Activated CD8-positive, alpha-beta memory T cell treated with anti-CD3 and anti-CD28 coated beads for 1 hour (primary cell): ENCODE measurements around the gene KCNJ5.
A peak's percentile ranks its signal among the peaks of the same experiment; 100 is the strongest.

ENCODE experiments used
- DNase-seq, 2 donors: peaks; one replicate each; pipeline ENCODE4 v3.0.0-alpha.2; 2020; ENCODE audit warnings: low read depth in 1 of 2; ENCODE audit errors: extremely low read depth in 1 of 2

The KCNJ5 gene

DNA sequence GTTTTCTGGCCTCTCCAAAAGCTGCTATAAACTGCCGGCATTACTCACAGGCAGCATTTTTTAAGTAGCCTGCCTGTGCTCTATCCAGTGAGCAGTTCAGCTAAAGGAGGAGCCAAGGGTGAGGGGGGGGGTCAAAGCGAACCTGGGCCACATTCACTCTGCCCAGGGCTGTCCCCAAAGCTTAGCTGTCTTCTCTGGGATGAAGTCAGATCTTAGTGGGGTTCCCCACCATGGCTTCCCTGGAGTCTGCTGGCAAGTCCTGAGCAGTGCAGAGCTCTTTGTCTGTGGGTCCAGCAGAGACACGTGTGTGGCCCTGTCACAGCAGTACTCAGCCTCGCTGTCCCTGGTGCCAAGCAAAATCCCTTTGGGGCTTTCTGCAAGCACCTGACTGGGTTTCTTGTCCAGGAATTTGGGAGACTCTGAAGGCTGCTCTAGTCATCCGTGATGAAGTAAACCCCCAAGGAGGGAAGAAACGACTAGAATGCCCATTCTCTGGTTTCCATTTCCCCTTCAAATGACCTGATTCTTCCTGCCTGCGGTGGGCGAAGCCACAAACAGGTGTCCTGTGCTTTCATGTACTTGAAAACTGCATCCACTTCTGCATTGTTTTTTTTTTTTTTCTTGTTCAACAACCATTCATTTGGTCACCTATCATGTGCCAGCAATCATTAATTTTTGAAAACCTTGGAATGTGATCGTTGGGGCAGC lies 2.6 kb downstream of the KCNJ5 start:
- no peak for DNase-seq

DNA sequence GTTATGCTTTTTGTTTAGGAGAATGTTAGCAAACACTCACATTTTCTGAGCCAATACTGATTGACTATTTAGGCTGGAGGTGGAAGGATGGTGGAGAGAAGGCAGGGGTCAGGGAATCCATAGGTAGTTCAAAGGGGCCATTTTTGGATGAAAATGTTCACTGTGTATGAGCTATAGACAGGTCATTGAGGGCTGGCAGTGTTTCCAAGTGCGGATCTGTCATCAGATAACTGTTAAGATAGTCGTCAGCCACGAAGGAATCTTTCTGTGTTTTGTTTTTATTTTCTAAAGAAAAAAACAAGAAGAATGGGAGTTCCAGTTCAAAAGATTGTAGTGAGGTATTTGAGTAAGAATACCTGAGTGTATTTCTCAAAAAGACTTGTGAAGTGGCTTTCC lies 3.1 kb downstream of the KCNJ5 start:
- no peak for DNase-seq

DNA sequence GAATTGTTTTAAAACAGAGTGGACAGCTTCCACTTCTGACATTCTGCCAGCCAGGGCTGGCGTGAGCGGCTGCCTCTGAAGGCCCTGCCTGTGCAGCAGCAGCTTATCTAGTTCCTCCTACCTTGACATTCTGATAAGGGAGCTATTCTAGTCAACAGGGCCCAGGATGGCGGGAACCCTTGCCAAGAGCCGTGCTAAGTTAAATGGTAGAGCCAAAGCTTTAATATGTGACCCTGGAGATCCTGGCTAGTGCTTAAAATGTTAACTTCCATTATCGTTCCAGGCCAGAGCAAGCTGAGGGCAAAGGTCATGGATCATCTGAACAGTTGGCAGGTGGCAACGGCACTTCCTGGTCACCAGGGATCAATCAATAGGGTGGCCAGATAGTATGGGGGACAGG lies 3.5 kb downstream of the KCNJ5 start:
- DNase-seq = no peak

DNA sequence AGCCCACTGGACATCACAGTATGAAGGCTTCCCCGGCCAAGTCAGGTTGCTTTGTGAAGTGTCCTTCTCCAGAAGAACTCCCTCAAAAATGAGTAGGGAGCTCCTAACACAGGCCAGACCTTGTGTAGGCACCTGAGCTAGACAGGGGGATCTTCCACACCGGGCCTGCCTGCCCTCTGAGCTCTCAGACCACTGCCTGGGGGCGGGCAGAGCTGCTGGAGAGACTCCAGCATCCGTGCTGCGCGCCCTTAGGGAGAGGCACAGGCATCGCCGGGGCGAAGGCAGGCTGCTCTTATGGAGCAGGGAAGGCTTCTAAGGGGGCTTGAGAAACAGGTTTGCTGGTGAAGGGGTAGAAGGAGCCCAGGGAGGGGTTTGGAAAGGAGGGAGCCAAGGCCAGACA lies 4.4 kb downstream of the KCNJ5 start:
- no peak for DNase-seq

DNA sequence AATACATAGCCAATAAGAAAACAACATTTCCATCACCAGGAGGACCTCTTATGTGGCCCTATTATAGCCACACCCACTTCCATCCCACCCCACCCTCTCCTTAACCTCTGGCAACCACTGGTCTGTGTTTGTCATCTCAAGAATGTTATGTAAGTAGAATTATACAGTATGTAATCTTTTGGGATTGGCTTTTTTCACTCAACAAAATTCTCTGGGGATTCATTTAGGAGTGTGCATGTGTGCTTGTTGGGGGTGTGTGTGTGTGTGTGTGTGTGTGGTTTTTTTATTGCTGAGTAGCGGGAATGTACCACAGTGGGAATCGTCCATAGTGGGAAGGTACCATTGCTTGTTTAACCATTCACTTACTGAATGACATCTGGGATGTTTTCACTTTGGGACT lies 5.2 kb downstream of the KCNJ5 start:
- DNase-seq = no peak

DNA sequence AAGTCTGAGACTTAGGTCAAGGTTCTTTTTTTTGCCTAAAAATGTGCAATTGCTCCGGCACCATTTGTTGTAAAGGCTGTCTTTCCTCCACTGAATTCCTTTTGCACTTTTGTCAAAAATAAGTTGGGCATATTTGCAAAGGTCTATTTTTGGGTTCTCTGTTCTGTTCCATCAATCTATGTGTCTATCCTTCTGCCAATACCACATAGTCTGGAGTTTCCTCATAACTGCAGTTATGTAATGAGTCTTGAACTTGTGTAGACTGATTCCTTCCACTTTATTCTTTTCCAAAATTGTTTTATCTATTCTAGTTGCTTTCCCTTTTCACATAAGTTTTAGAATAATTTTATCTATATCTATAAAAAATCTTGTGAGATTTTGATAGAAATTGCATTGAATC lies 6.7 kb downstream of the KCNJ5 start:
- no peak for DNase-seq

DNA sequence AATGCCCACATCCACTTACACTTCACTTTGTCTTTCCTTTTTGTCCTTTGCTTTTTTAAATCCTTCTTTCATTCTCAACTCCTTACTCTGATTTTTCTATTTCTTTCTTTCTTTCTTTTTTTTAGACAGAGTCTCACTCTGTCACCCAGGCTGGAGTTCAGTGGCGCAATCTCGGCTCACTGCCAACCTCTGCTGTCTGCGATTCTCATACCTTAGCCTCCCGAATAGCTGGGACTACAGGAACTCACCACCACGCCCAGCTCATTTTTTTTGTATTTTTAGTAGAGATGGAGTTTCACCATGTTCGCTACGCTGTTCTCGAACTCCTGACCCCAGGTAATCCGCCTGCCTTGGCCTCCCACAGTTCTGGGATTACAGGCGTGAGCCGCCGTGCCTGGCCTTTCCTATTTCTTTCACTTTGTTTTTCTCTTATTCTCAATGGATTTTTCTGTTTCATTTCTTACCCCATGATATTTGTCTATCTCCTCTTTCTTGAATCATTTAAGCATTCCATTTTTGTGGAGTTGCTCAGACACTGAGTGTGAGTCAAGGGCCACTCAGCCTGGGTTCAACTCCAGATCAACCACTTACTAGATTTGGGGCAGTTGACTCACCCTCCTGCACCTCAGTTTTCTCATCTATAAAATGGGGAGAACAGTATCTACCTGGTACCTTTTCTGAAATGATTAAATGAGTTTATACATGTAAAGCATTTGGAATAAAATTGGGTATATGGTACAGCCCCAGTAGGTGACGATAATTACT lies 7.6 kb downstream of the KCNJ5 start:
- DNase-seq = no peak

DNA sequence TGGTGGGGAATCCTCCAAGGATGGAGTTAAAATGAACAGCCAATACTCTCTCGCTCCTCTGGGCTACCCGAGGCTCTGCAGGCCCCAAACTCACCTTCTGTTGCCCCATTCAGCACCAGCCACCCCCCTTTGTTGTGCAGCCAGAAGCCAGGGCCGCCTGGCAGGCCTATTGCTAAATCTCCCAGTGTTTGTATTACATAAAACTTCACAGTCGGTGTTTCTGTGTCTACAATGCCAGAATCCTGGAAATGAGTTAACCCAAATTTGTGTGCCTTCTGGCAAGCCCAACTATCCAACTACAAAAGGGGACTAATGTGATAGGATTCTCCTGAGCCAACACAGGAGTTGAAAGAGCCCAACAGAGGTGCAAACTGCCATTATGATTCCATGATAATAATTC lies 9.3 kb downstream of the KCNJ5 start:
- DNase-seq = no peak

DNA sequence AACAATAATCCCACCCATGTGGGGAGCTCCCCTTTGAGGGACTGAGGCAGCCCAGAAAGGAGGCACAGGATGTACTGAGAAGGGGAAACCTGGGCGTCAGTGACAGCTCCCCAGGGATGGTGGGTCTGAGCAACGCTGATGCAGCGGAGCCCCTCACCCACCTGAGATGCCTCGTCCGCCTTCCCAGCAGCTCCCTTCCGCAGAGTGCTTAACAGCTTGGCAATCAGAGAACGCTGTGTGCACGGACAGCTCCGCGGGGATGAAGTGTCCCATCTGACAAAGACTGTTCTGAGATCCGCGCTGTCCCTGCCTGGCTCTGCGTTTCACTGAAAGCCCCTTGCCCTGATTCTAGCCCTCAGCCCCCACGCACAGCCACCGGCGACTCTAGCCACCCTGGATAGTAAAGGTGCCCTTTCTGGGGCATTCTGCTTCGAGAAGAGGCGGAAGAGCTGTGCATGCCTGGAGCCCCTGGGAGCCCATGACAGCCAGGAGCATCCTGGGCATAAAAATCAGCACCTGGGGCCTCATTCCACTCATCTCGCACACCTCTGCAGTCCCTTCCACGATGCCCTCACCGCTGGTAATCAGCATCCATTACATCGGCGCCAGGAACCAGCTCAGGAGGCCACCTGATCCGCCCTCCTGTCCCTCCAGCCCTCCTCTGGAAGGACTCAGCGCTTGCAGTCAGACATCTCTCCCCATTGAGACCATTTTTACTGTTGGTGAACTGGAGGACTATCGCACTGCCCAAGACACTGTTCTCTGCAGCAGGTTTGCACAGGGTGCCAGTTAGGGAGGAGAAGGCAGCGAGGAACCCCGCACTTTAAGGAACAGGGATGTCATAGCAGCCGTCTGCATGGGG lies 10.7 kb downstream of the KCNJ5 start:
- DNase-seq = no peak

DNA sequence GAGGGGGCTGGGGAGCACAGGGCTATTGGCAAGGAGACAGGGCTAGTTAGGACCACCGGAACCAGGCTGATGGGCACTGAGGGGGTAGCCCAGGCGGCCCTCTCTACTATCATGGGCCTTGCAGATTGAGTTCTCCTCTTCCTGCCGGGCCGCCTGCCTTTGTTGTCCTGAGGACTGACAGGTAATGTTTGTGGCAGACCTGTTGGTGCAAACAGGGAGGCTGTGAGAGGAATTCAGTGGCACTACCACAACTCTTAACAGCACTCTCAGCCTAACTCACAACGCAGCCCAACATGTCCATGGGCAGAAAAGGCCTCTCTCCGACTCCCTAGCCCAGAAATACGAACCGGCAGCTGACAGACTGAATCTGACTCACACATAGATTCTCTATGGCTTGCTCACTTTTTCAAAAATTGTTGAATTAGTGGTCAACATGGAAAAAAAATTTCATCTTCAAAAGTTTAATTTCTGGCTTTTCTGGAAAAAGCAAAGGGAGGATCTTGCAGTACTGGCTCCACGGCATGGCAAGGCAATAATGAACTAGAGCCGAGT lies 11.4 kb downstream of the KCNJ5 start:
- DNase-seq = no peak

DNA sequence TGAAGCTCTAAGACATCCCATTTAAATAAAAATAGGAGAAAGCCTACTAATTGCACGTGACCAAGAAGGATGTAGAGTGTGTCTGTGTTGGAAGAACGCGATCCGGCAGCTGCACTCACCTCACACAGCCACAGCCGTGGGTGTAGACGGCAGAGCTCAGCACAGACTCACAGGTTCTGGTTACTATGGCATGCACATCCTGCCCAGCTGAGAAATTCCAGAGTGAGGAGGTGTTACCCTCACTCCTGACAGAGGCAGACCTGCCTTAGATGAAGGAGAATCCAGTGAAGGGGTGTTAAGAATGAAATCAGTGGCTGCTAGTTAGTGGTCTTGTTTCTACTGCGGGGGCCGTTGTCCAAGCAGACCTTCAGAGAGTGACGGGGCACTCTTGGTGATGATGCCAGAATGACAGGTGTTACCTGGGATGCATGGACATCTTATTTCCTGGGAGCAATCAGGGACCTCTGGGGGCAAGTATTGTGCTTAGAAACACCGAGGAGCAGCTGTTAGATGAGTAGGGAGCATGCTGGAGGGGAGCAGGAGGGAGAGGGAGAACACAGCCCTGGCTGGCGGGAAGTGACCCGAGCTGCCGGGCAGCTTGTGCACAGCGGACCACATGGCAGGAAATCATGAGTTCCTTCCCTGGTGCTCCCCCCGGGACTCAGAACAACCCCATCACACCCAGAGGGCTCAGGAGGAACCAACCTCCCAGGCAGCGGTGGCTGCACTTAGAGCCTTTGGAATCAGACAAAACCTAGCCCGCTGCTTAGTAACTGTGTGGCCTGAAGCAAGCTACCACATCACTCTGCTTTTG lies 12.3 kb downstream of the KCNJ5 start:
- no peak for DNase-seq

DNA sequence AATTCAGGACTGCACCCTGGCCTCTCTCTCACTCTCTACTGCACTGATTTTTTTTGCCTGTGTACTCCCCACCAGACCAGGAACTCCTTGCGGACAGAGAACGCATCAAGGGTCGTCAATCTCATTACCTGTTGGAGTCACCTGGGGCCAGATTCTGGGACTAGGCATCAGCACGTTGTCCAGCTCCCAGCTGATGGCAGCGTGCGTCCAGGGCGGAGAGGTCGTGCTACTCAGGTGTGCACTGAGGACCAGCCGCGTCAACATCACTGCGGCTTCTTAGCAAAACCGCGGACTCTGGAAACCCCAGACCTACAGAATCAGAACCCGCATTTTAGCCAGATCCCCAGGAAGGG lies 13.1 kb downstream of the KCNJ5 start:
- DNase-seq = no peak

DNA sequence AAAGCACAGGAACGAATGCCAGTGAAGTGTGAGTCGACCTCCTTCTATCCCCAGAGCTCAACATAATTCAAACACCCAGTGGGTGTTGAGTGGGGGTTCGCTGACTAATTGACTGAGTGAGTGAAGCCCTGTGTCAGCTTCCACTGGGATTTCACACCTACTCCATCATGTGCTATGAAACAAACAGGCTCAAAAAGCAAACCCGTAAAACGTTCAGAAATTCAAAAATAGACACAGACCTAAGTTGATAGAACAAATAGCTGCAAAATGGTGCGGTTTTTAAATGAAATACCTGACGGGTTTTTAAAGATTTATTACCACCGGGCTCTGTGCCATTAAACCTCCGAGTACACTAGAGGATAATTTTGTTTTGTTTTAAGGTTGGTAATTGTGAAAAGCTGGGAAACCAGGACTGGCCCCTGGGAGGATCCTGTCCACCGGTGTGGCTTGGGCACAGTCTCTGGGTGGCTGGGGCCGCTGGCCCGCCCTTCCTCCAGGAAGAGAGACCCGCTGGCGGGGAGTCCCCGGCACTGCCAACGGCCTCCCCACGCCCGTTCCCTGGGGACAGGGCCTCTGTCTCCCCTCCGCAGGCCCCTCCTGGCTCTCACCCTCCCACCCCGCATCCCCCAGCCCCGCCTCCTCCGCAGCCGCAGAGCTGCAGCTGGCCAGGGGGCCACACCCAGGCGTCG lies 13.6 kb downstream of the KCNJ5 start:
- no peak for DNase-seq

DNA sequence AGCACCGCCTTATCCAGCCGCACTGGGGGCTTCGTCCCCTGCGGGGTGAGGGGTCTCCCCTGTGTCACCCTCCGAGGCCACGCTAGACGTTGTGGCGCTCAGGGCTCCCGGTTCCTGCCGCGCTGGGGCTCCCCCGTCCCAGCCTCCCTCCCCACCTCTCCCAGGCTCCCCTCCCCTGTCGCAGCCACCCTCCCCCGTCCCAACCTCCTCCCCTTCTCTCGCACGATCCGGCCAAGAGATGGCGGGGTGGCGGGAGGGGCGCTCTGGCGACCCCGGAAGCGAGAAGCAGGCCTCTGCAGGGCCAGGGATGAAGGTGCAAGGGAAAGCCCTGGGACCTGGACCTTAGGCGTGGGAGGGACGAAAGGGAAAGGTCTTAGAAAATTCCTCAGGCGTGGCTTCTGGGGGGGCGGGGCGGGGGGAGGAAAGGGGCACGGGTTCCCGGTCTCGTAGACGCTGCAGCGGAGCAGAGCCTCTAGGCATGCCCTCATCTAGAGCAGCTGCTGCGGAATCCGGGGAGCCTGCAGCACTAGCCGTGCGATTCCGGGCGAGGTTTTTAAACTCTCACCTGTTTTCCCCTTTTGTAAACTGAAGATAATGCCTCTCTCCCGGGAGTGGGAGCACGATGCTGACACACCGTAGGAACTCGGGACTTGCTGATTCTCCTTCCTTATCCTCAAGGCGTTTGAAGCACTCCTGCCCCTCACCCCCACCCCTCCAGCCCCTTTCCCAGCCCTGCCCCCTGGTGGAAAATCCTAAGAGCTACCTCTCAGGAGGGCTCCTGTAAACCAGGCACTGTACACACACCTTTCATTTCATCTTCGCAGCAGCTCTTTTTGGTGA lies 14.4 kb downstream of the KCNJ5 start:
- DNase-seq = peak in 1 of 2 donors; percentile 11

DNA sequence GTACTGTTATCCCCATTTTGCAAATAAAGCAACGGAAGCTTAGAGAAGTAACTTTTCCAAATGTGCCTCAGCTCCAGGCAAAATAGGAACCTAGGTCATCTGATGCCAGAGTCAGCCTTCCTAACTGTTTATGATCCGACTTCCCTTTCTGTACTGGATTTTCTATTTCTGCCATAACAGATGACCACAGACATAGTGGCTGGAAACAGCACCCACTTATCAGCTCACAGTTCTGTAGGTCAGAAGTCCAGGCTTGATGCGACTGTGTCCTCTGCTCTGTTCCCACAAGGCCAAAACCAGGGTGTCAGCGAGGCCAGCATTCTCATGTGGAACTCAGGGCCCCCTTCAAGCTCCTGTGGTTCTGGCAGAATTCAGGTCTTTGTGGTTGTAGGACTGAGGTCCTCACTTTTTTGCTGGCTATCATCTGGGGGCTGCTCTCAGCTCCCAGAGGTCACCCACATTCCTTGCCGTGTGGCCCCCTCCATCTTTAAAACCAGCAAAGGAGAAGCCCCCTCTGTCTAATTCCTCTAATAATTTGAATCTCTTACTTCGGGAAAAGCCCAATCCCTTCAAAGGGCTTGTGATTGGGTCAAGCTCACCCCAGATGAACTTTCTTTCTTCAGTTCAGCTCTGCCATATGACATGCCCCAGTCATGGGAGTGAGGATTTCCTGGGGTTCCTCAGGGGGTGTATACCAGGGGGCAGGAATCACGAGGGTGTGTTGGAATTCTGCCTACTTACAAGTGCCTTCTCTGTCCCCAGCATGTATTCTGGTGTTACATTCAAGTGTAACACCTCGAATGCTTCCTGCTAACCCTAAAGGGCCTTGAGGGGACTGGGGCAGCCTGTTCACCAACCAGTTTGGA lies 15.3 kb downstream of the KCNJ5 start:
- DNase-seq = no peak

DNA sequence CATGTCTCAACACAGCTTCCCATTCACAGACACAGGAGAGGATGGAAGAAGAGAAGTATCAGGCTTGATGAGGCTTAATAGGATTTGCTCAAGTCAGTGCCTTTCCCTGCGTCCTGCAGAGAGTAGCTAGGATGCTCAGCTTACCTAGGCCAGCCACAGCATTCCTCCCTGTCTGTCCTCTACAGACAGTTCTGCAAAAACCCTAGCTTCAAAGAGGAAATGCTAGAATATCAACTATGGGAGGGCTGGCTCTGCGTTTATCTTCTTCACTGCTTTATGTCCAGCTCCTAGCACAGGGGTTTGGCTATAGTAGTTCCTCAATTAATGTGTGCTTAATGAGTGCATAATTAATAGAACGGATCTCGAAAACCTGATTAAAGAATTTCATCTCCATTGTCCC lies 16.4 kb downstream of the KCNJ5 start:
- no peak for DNase-seq

DNA sequence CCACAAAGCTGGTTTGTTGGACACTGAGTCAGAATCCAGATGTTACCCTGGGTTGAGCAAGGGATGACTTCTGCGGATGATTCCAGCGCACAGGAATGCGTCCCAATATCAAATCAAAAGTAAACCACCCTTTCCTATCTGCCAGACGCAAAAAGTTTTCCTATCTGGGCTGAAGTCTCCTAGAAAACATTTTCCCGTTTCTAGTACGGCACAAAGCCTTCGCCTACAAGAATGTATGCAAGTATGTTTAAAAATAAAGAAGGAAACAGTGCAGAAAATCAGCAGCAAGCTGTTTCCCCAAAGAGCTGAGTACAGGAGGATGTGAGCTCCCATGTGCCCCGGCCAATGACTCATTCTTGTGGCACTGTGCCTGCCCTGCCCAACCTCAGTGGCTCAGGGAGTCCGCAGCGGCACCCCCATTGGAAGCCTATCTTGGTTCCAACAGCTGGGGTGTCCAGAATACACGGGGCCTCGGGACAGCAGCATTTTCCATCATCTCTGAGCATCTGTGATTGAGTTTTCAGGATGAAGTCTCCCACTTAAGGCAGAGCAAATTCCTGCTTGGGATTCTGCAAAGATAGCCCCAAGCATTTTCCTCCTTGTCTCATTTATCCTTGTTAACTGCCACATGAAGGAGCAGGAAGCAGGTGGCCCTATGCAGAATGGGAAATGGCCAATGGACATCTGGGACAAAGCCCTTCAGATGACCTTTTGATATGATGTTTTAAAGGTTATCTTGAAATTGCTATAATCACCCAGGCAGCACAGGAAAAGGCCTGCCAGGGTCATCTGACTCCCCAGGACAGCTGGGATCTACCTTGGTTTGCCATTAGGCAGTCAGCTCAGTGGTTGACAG lies 17.5 kb downstream of the KCNJ5 start:
- DNase-seq = no peak
